Sciatic nerve (tissue), 2 donors: Measurements from ENCODE around the gene SHQ1. TPM values are rescaled to one million over a fixed set of nuclear protein-coding genes. Genes with fewer than 3 reads are reported as not detected.

ENCODE experiments used
- ATAC-seq: fragments of 200-7000 bp; cut with Tn5 transposase; one replicate; pipeline ENCODE4 v1.9.1; 2020; ENCODE audit warnings: mild to moderate bottlenecking, moderate library complexity
- DNase-seq: peaks from one replicate; pipeline ENCODE4 v3.0.0-alpha.2; 2020; ENCODE audit warnings: low spot score
- intact Hi-C: fragments of 100-400 bp; cut with DNase I; formaldehyde crosslinking; loops from one replicate; pipeline ENCODE4 v1.14.2; 2022
- total RNA-seq: library from RNA; stranded (reverse); fragmentation: NEBNext Ultra II Directional; extraction: Animal tissue kit (Norgen Biotek cat#: 25700); gene quantifications from one replicate; pipeline ENCODE4 v1.2.1, GENCODE V29; 2021
- donor health status: DM: no; HTN: no; CAD: no.
- donor health status: DM: no; HTN: no; CAD: no.

SHQ1 gene
- total RNA-seq, result 16.2 TPM

DNA sequence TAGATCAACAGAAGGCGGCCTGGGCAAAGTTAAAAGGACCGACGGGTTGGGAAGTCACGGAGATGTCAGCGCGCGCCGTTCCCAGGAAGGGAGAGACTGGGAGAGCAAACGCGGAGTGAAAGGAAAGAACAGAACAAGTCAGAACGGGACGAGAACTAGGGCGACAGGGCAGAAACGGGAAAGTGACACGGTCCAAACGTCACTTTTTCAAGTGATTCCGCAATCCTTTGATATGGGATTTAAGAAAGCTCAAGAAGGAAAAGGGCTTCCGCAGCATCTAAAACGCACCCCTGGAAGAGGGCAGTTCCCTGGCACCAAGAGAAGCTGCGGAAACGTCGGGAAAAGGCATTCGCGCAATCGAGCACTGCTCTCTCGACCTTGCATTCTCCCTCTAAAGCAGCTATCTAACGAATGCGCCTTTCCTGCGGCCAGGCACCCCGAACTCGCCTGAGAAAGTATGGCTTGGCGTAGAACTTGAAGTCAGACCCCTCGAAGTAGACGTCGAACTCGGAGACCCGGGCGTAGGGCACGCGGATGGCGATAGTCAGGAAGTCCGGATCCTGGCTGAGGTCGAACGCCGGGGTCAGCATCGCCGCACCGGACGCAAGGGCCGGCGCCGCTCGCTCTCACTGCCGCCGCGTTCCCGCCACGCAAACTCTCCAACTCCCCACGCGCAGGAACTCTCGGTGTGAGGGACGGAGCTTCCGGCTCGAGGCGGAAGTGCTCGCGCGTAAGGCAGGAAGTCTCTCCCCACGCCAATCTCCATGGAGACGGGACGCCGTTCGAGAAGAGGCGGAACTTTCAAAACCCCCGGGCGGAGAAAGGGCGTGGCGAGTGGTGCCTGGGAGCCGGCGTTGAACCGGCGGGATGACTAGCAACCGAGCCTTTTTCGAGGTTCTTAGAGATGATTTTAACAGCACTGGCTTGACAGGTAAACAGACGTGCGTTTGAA is at the start of gene SHQ1:
Gene SHQ1, minus strand, starts transcription at position 695 of the 952 bp plus-strand sequence. Its CDS starts 105 bp downstream, at position 590.
- DNase-seq, result peak; percentile 99
- intact Hi-C loops, result no loop called here
- ATAC-seq, result peak; percentile 99

DNA sequence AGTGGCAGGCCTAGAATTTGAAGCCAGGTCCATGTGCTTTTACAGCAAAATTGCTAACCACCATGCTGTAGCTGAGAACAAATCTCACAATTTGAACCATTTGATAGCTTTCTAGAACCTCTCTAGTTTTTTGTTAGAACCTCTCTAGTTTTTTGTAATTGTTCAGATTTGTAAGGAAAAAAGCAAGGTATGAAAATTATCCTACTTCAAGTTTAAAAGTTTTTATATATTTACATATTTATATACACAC is 49.4 kb upstream of the SHQ1 start:
- no peak for DNase-seq
- intact Hi-C loops, result no loop called here

DNA sequence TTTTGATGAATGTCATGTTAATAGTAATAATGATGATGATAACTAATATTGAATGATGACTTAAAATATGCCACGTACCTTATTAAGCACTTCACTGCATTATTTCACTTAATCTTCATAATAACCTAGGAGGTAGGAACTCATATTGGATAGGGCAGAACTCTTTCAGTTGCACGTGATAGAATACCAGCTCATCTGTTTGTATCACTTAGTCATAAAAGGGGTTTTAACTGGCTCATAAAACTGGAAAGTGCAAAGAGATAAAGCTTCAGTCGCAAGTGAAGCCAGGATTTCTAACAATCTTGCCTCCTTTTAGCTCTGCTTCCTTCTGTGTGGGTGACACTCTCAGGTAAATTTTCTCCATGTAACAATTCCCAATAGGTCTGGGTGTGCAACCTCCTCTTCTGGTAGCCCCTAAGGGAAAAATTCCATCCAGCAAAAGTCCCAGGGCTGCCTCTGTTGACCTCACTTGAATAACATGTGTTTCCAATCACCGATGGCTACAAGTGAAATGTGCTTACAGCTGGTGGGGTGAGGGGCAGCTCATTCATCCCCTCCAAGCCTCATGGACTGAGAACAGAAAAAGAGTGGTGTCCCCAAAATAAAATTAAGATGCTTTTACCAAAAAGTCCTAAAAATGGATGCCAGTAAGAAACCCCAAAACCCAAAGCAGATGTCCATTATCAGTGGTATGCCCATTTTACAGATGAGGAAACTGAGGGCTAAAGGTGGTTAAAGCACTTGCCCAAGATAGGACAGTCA is 48.9 kb upstream of the SHQ1 start:
- no peak for ATAC-seq
- DNase-seq, result no peak
- intact Hi-C loops, result no loop called here

More for the DNA sequence above, 49.4 kb upstream of the SHQ1 start:
- ATAC-seq, result no peak

DNA sequence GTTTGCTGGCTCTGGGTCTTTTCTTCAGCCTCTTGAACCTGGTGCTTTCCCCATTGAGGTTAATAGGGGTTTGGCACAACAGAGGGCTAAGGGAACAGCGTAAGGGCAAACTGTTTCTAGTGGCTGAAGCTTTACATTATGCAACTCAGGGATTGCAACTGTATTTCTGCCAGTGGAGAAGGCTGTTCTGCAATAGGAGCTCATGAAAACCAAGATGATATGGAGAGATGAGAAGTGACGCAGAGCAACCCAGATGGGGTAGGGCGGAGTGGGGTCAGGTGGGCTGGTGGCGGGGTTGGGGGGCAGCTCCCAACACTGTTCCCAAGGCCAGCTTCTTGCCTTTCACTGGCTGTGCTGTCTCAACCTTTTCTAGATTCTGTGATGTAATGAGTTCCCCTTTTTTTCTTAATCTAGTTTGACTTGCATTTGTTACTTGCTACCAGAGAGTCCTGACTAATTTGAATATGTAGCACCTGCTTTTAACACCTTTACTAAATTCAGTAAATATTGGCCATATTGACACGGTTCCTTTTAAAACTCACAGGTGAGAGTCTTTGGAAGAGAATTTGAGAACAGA is 46.8 kb upstream of the SHQ1 start:
- intact Hi-C loops, result no loop called here
- DNase-seq (no peak), ATAC-seq (no peak)

DNA sequence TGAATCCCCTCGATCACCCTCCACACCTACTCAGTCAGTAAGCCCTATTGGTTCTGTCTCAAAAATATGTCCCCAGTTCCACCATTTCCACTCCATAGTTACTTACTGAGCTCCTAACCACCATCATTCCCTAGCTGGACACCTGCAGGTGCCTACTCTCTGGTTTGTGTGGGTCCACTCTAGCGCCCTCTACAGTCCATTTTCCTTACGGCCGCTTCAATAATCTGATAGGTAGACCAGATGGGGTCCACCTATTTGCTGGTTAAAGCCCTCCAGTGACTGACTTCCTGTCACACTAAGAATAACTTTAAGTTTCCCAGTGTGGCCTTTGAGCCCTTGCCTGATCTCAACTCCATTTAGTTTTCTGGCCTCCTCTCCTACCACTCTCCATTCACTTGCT is 44.6 kb upstream of the SHQ1 start:
- no peak for ATAC-seq
- intact Hi-C loops, result no loop called here
- DNase-seq, result no peak

DNA sequence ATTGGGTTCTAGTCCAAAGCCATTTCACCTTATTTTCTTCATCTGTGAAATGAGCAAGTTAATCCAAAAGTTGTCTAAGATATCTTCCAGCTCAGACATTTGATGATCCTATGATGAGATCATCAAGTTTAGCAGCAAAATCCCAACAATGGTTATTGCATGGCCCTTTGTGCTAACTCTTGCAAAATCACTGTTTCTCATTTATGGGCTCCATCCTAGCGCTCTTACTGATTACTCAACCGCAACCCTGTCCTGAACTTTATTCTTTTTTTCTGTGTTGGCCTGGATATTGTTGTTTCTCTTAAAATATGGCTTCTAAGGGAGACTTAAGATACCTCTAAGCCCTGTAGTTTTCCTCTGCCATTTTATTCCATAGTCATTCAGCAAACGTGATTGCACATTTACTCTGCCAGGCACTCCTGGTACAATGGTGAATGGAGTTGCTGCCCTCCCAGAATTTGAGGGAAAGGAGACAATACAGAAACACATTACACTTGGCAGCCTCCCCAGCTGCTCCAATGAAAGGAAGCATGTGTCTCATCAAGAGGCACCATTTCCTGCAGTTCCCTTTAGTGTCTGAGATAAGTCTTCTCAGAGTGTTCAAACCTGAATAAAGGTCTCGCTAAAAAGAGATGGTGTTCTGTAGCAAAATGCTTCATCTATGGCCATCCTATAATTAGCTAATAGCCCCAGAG is 44.0 kb upstream of the SHQ1 start:
- peak; percentile 69 for DNase-seq
- intact Hi-C loops, result no loop called here
- ATAC-seq, result peak; percentile 89

DNA sequence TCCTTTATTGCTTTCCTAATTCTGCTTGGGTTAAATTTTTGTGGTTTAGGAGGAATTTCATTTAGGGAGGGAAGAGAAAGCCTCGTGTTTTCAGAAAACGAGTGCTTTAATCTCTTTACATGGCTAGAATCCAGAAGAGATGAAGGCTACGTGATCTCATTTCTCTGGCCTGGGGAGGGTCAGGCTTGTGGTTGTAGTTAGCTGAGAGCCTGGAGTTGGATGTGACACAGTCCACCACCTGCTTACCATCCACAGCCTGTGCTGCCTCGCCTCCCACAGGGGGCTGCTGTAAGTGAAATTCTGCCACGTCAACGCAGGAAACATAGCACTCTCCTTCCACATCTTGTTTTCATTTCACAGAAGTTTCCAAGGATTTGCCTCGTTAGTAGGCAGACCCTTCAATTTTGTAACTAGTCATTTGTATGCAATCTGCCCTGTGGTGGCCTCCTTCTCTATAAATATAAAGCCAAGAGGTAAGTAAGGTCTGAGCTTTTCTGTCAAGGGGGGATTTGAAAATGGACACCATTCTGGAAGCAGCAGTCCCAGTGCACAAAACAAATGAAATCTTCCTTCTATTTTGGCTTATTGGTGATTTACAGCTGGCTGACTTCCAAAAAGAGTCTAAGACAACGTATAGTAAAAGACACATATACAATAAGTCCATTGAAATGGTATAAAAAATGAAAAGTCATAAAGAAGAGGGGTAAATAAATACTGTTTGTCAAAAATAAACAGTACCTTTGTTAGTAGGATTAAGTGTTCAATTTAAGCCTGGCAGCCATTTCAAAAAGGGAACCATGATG is 43.0 kb upstream of the SHQ1 start:
- intact Hi-C loops, result no loop called here
- DNase-seq (peak; percentile 70), ATAC-seq (peak; percentile 85)

DNA sequence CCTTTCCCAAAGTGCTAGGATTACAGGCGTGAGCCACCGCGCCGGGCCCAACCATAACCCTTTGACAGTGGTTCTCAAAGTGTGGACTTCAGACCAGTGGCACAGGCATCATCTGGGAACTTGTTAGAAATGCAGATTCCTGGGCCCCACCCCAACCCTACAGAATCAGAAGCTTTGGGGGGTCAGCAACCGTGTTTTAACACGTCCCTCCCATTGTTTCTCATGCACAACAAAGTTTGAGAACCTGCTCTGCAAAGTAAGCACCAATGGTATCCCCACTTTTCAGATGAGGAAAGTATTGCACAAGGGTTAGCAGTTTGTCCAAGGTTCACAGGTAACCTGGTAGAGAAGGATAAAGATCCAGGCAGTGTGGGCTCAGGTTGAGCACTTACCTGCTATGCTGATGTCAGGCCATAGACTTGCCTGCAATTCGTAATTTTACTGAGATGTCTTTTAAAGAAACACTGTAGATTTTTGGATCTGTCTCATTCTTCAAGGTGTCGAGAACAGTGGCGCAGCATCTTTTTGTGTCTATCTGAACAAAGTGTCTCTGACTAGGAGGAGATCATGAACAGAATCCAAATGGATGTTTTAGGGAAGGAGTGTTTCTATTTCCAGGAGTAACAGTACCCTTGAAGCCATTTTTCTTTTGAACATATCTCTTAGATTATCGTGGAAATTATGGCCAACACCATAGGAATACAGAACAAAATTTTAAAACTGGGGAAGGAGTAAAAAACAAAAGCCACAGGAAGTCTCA is 42.1 kb upstream of the SHQ1 start:
- ATAC-seq, result no peak
- no peak for DNase-seq
- intact Hi-C loops, result no loop called here

DNA sequence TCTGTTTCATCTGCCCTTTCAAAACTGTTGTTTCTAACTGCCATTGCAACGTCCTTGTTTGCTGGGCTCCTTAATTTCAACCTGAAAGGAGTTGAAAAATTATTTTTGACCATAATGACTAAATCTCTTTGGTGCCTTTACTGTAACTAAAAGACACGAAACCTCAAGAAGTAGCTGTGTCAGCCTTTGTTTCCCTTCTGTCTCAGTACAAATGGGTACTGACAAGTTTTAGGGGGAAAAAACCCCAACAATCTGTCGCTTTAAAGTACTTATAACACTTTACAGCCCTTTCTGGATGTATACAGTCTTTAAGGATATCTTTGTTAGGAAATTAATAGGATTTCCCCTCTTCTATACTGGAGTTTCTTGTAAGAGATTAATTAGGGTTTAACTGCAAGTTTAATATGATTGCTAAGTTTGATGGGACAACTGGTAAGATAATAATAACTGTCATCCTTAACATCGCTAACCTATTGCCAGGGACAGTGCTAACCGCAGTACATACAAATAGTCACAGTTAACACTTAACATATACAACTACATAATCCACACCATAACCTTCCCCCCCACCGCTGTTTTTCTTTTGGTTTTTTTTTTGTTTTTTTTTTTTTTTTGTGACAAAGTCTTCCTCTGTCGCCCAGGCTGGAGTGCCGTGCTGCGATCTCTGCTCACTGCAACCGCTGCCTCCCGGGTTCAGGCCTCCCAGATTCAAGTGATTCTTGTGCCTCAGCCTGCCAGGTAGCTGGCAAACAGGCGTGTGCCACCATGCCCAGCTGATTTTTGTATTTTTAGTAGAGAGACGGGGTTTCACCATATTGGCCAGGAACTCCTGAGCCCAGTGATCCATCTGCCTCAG is 41.3 kb upstream of the SHQ1 start:
- intact Hi-C loops, result no loop called here
- DNase-seq (no peak), ATAC-seq (no peak)

DNA sequence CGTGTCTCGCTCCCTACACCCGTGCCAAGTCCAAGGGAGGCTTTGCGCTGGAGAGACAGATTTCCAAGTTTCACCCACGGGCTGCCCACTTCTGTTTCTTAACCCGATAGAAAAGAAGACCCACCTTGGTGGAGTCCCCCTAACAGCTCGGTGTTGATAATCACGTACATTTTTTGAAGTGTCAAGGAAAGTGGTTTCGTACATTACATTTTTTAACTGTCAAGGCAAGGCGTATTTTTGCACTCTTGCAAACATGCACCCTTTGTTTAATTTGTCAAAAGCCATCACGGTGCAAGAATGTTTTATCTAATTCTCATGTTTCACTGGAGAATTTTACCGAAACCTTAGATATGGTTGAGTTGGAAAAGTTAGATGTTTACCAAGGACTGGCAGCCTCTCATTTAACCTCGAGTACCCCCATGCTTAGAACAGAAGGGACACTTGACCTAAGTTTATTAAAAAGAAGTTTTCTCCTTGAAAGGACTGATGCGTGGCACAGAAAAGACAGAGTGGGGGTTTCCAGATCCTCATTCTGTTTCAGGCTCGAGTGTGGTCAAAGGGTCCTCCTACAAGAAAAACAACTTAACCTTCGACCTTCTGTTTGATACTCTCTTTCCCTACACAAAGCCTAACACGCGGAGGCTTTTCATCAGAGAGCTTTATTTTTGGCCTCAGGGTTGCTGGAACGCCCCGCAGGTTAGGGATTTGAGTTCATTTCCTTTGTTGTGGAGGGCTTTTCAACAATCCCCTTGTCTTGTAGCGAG is 40.5 kb upstream of the SHQ1 start:
- intact Hi-C loops, result no loop called here
- no peak for ATAC-seq
- peak; percentile 63 for DNase-seq

DNA sequence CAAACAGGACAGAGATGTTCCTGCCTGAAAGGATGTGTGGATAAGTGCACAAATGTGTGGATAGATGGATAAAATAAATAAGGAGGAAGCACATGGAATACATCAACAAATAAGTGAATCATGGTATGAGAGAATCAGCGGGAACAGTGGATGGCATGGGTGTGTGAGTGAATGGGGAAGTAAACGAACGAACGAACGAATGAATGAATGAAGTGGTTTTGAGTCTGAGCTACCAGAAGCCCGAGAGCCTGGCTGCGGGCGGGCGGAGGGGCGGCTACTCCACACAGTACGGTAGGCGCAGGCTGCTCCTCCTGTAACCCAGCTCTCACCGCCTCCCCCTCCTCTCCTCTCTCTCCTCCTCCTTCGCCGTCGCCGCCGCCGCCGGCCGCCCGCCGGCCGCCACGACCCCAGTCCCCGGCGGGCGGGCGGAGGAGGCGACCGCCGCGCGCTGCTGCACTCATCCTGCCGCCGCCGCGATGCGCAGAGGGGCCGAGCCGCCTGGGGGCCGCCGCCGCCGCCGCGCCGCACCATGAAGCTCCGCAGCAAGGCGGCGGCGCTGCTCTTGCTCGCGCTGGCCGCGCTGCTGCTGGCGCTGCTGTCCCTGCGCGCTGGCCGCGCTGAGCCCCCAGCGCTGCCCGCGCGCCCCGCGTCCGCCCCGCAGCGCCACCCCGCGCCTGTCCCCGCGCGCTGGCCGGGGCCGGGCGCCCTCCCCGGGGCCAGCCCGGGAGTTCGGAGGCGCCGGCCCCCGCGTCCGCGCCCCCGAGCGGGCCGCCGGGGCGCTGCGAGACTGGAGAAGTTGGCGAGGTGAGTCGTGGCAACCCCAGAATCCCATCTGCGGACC is 39.7 kb upstream of the SHQ1 start, which contains the start of gene GXYLT2:
Gene GXYLT2, plus strand, starts transcription at position 342 of the 841 bp plus-strand sequence. Its CDS starts 188 bp downstream, at position 530.
- ATAC-seq (peak; percentile 83), DNase-seq (peak; percentile 83)
- intact Hi-C loops, result no loop called here

DNA sequence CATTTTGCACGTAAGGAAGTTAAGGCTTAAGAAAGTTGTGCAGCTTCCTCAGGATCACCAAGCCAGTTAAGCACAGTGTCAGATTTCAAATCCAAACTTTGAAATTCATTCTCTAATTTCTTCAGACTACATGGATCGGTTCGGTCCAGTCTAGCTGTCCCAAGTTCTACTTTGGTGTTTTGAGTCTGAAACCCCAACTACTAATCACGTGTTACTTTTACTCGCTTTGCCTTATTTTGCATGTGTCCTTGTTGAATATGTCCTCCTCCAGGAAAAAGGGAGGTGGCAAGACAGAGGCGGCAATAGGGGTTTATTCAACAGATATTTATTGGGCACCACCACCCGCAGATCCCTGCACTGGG is 39.1 kb upstream of the SHQ1 start:
- no peak for DNase-seq
- intact Hi-C loops, result no loop called here
- ATAC-seq, result no peak

DNA sequence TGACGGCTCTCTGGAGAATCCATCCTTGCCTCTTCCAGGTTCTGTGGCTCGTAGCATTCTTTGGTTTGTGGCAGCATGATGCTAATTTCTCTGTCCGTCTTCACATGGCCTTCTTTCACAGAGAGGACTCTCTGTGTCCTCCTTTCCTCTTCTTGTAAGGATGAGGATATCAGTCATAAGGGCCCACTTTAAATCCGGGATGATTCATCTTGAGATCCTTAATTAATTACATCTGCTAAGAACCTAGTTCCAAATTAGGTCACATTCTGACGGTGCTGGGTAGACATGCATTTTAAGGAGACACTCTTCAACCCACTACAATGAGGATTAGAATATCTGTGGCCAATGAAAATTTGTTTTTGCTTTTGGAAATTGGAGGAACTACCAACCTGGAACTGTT is 23.9 kb upstream of the SHQ1 start:
- intact Hi-C loops, result no loop called here
- no peak for DNase-seq
- ATAC-seq, result peak; percentile 91

DNA sequence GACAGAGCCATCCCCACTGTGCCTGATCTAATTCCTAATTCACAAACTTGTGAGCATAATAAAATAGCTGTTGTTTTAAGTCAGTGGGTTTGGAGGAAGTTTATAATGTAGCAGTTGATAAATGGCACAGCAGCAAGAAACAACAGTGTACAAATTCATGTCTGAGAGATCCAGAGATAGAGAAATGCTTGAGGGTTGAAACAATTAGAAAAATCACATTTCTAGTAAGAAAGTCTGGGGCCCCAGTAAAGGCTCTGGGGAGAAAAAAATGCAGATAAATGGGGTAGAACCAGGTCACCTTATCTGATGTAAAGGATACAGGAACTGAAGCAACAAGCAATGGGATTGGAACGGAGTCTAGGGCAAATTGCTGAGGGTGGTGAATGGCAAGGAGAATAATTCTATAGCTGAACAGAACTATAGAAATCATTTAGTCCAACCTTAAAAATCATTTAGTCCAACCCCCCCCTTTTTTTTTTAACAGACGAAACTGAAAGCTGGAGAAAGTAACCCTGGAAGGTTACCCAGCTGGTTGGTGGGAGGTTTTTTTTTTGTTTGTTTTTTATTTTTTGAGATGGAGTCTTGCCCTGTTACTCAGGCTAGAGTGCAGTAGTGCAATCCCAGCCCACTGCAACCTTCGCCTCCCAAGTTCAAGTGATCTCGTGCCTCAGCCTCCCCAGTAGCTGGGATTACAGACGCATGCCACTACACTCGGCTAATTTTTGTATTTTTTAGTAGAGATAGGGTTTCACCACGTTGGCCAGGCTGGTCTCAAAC is 14.3 kb upstream of the SHQ1 start:
- ATAC-seq (no peak), DNase-seq (no peak)
- intact Hi-C loops, result no loop called here

DNA sequence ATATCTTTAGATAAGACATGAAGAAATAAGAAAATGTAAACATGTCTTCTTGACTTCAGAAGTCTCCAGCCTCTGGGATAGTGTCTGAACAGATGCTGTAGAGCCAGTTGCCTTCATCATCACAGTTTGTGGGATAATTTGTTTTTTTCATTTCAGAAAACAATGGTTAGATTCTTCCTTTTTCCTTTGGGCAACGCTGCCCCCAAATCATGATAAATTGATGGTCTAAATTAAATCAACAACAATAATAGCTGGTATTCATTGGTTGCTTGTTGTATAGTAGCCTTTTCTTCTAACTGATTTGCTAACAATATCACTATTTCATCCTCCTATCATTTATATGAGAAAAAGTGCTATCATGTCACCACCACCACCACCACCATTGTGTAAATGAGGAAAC is 12.6 kb upstream of the SHQ1 start:
- intact Hi-C loops, result no loop called here
- no peak for ATAC-seq
- DNase-seq, result no peak
